ENCODE measurements around the gene LARP4. TPM values are rescaled to one million over a fixed set of nuclear protein-coding genes. Genes with fewer than 3 reads are reported as not detected.
A peak's percentile ranks its signal among the peaks of the same experiment; 100 is the strongest.

The LARP4 gene
- total and polyA plus RNA-seq, 9 of the 15 experiments (the other 6 are each of a cell fraction or from before 2014, with no cell fraction given) = 31.6 to 84.5 (median 52.4) TPM

- TF ChIP-seq THRB (CRISPR knock-in tag; conservative IDR thresholded peaks at IDR 0.05) = no peak
- TF ChIP-seq DPF2 (IDR thresholded peaks at IDR 0.05) = 0 out of 2 replicates have a peak, but pooled peaks have one; percentile 17
- TF ChIP-seq BCOR (IDR thresholded peaks at IDR 0.05) = no peak
- TF ChIP-seq ZNF592 (IDR thresholded peaks at IDR 0.05) = no peak
- TF ChIP-seq MTA2 (IDR thresholded peaks at IDR 0.05; ENCODE audit: low read depth) = no peak
- TF ChIP-seq KLF1 (tag; IDR thresholded peaks at IDR 0.05) = no peak
- no peak for TF ChIP-seq KLF10 (CRISPR knock-in tag; IDR thresholded peaks at IDR 0.05)
- TF ChIP-seq CBFA2T3 (IDR thresholded peaks at IDR 0.05) = no peak
- no peak for TF ChIP-seq DMBX1 (CRISPR knock-in tag; IDR thresholded peaks at IDR 0.05; ENCODE audit: borderline replicate concordance)
- no peak for TF ChIP-seq RFX1 (IDR thresholded peaks at IDR 0.05)
- no peak for TF ChIP-seq ZNF431 (CRISPR knock-in tag; IDR thresholded peaks at IDR 0.05)
- TF ChIP-seq KDM1A (IDR thresholded peaks at IDR 0.05) = peak; percentile 25 to 70; a peak in 3 of 4 replicates
- TF ChIP-seq POLR3G (IDR thresholded peaks at IDR 0.05; ENCODE audit: extremely low read depth, insufficient read length, insufficient replicate concordance) = no peak
- no peak for TF ChIP-seq CEBPZ (IDR thresholded peaks at IDR 0.05; ENCODE audit: borderline replicate concordance, low read depth, low read length)
- no peak for TF ChIP-seq SMARCA5 (IDR thresholded peaks at IDR 0.05)
- TF ChIP-seq BRD9 (IDR thresholded peaks at IDR 0.05; ENCODE audit: low read depth, partially characterized antibody) = no peak
- no peak for TF ChIP-seq RBM22 (IDR thresholded peaks at IDR 0.05; ENCODE audit: low read depth, low read length, poor library complexity, severe bottlenecking)
- 0 out of 4 replicates have a peak, but pooled peaks of 1 of the 2 experiments have one; percentile 10 for TF ChIP-seq ZNF639 (CRISPR knock-in tag; conservative IDR thresholded peaks at IDR 0.05 in 1 of 2, IDR thresholded peaks at IDR 0.05 in 1 of 2)
- TF ChIP-seq HMGN3 (IDR thresholded peaks at IDR 0.05; ENCODE audit: borderline replicate concordance, extremely low read depth, insufficient read length, low read depth, low read length) = no peak
These were observed 45.8 kb upstream of the LARP4 start (continued) for GRCh38 chr12:50354908-50355307.
